Measurements from ENCODE around the gene LTBP1.

DNA sequence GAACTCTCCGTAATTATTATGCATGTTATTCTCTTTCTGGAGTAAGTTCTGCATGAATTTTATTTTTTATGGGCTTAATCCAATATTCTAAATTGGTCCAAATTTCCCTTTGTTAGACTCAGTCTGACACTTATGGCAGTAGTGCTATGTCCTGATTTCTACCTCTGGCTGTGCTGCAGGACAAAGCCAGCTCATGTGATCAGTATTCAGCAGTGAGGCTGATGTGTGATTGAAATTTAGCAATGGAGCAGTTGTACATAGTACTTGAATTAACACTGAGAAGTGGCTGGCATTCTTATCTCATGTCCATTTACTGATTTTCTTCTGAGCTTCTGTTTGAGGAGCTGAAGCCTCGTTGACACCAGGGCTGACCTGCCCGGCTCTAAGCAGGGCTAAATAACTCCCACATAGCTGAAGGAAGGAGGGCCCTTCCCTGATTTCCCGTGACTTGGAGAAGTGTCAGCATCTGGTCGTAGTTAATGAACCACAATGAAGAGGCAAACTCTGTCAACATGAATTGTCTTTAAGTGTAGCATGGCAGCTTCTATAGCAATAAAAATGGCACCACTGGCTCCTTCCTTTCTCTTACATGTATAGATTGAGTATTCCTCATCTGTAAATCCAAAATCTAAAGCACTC, 370.7 kb downstream of the LTBP1 start:
- no peak for TF ChIP-seq EZH2phosphoT487 (IDR thresholded peaks at IDR 0.05; ENCODE audit: borderline replicate concordance, low read depth, low read length)
- TF ChIP-seq, protein P1, sequence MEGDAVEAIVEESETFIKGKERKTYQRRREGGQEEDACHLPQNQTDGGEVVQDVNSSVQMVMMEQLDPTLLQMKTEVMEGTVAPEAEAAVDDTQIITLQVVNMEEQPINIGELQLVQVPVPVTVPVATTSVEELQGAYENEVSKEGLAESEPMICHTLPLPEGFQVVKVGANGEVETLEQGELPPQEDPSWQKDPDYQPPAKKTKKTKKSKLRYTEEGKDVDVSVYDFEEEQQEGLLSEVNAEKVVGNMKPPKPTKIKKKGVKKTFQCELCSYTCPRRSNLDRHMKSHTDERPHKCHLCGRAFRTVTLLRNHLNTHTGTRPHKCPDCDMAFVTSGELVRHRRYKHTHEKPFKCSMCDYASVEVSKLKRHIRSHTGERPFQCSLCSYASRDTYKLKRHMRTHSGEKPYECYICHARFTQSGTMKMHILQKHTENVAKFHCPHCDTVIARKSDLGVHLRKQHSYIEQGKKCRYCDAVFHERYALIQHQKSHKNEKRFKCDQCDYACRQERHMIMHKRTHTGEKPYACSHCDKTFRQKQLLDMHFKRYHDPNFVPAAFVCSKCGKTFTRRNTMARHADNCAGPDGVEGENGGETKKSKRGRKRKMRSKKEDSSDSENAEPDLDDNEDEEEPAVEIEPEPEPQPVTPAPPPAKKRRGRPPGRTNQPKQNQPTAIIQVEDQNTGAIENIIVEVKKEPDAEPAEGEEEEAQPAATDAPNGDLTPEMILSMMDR (conservative IDR thresholded peaks at IDR 0.05; ENCODE audit: low read length): no peak
